Thymus (tissue), 11 donors: Measurements from ENCODE around the gene CCDC60. TPM values are rescaled to one million over a fixed set of nuclear protein-coding genes. Genes with fewer than 3 reads are reported as not detected.

Source experiments
- DNase-seq, 9 donors: peaks; one replicate each; pipeline ENCODE4 v3.0.0-alpha.2; 2013; ENCODE audit warnings: low spot score in 9 of 9, low read depth in 6 of 9, missing footprints in 1 of 9
- H3K27ac ChIP-seq, 2 donors: one replicate each; pipeline ENCODE4 v1.5.1; 2013; ENCODE audit warnings: control low read depth in 1 of 2, low read depth in 1 of 2, low read length in 1 of 2, mild to moderate bottlenecking in 1 of 2, moderate library complexity in 1 of 2
- H3K27me3 ChIP-seq, 2 donors: one replicate each; pipeline ENCODE4 v1.5.1; 2013; ENCODE audit warnings: low read length in 1 of 2; ENCODE audit not compliant: control insufficient read depth in 2 of 2, insufficient read depth in 1 of 2
- H3K36me3 ChIP-seq, 2 donors: one replicate each; pipeline ENCODE4 v1.5.1; 2013; ENCODE audit warnings: low read length in 1 of 2, mild to moderate bottlenecking in 1 of 2, moderate library complexity in 1 of 2; ENCODE audit not compliant: control insufficient read depth in 2 of 2, insufficient read depth in 2 of 2
- H3K4me1 ChIP-seq, 2 donors: one replicate each; pipeline ENCODE4 v1.5.1; 2013; ENCODE audit warnings: low read length in 2 of 2; ENCODE audit not compliant: control insufficient read depth in 2 of 2, insufficient read depth in 2 of 2
- H3K4me3 ChIP-seq, 2 donors: one replicate each; pipeline ENCODE4 v1.5.1; 2013; ENCODE audit warnings: low read length in 2 of 2, control low read depth in 1 of 2, mild to moderate bottlenecking in 1 of 2
- H3K9me3 ChIP-seq, 2 donors: one replicate each; pipeline ENCODE4 v1.5.1; 2013; ENCODE audit warnings: low read length in 1 of 2, mild to moderate bottlenecking in 1 of 2; ENCODE audit not compliant: control insufficient read depth in 2 of 2, insufficient read depth in 1 of 2
- WGBS: extraction: QIAGEN DNeasy Blood & Tissue Kit; methylation state at CpG from one replicate; pipeline ENCODE4 v1.1.7; 2013; 5-methylcytosine and 5-hydroxymethylcytosine counted together
- polyA plus RNA-seq: library from polyadenylated mRNA; stranded (reverse); fragments of 200-250 nt; gene quantifications from one replicate; pipeline ENCODE4 v1.2.3, GENCODE V29; 2013
- total RNA-seq: library from RNA; stranded (reverse); fragments of 120-200 nt; gene quantifications from one replicate; pipeline ENCODE4 v1.2.4, GENCODE V29; 2013
- donor health status: healthy.

The CCDC60 gene
- total and polyA plus RNA-seq, 2 donors, result 0.37 to 0.52 TPM

DNA sequence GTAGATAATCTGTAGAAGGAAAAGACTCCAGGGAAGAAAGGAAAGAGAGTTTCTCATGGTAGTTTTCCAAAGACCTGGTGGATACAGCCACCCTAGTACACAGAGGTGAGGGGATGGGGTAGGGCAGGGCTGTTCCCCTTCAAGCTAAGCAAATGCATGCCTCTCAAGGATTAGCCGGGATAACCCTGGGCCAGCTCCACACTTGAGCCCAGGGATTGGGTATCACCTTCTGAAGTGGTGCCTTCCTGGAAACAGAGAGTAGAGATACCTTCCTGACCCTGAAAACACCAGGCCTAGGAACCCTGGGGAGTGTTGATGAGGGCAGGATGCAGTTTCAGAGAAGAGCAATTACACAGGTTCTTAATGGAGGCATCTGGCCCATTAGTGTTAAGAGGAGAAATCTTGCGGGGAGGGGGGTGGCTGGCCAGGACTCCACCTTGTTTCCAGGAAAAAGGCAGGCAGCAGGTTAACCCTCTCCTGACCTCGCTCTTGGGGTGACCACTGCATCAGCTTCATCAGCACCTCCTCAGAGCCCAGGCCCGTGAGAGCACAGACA lies 152.1 kb downstream of the CCDC60 start:
- 31% methylated on average over 4 of the region's 4 CpGs for WGBS

GRCh38 chr12:119491814-119492213 lies 157.3 kb downstream of the CCDC60 start:
- Histone ChIP-seq H3K4me3 (no peak overlapping the region), H3K27me3 (no peaks in the 10 kb centered on the region), H3K4me1 (no peaks in the 10 kb centered on the region), H3K27ac (no peak overlapping the region), H3K9me3 (no peaks in the 10 kb centered on the region), H3K36me3 (no peaks in the 10 kb centered on the region)
- 94% methylated on average over 5 of the region's 5 CpGs for WGBS
- DNase-seq, result no peak

More for the DNA sequence above, 152.1 kb downstream of the CCDC60 start:
- Histone ChIP-seq H3K4me3 (no peak overlapping the region), H3K27me3 (no peaks in the 10 kb centered on the region), H3K9me3 (no peaks in the 10 kb centered on the region), H3K36me3 (no peaks in the 10 kb centered on the region), H3K4me1 (no peaks in the 10 kb centered on the region), H3K27ac (no peak overlapping the region)
- DNase-seq, result no peak

GRCh38 chr12:119500209-119500608 lies 165.7 kb downstream of the CCDC60 start:
- 85% methylated on average over 4 of the region's 4 CpGs for WGBS
- Histone ChIP-seq H3K4me3 (no peak overlapping the region), H3K9me3 (no peaks in the 10 kb centered on the region), H3K4me1 (no peaks in the 10 kb centered on the region), H3K27me3 (peaks cover 0 to 2% of the 10 kb centered on the region in 2 donors), H3K27ac (no peak overlapping the region), H3K36me3 (no peaks in the 10 kb centered on the region)
- no peak for DNase-seq

DNA sequence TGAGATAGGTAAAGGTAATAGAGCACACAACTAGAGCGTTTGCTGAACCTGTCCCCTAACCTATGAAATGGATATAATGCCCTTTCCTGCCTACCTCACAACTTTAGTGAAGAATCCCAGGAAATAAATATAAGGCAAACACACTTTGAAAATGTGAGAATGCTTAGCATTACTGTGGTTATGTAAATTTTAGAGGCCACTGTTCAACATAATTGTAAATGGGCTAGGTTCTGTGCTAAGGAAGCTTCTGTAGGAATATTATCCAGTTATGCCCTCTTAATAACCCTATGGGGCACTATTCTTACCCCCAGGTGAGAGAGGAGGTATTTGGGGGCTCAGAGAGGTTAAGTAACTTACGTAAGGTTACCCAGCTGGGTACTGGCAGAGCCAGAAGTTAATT lies 166.5 kb downstream of the CCDC60 start:
- no peak for DNase-seq
- no peaks in the 10 kb centered on the region for H3K36me3 ChIP-seq
- H3K4me3 ChIP-seq, result no peak overlapping the region
- 89% methylated on average over 2 of the region's 2 CpGs for whole genome bisulfite sequencing
- no peaks in the 10 kb centered on the region for H3K9me3 ChIP-seq
- H3K27ac ChIP-seq, result no peak overlapping the region
- H3K27me3 ChIP-seq, result peaks cover 0 to 2% of the 10 kb centered on the region in 2 donors
- H3K4me1 ChIP-seq, result no peaks in the 10 kb centered on the region

- DNase-seq, result no peak
- Histone ChIP-seq H3K27me3 (no peaks in the 10 kb centered on the region), H3K36me3 (no peaks in the 10 kb centered on the region), H3K9me3 (no peaks in the 10 kb centered on the region), H3K4me1 (no peaks in the 10 kb centered on the region), H3K27ac (no peak overlapping the region), H3K4me3 (no peak overlapping the region)
- 92% methylated on average over 6 of the region's 6 CpGs for WGBS
These were observed 170.5 kb downstream of the CCDC60 start for GRCh38 chr12:119505001-119505400.

GRCh38 chr12:119512772-119513497 lies 178.4 kb downstream of the CCDC60 start:
- 45% methylated on average over 8 of the region's 8 CpGs for WGBS
- Histone ChIP-seq H3K36me3 (no peaks in the 10 kb centered on the region), H3K4me1 (no peaks in the 10 kb centered on the region), H3K4me3 (no peak overlapping the region), H3K27me3 (no peaks in the 10 kb centered on the region), H3K27ac (no peak overlapping the region), H3K9me3 (no peaks in the 10 kb centered on the region)
- peak in 3 of 9 donors; percentile 4 to 28 (median 8) for DNase-seq

- H3K27ac ChIP-seq, result no peak overlapping the region
- no peak for DNase-seq
- no peaks in the 10 kb centered on the region for H3K9me3 ChIP-seq
- H3K27me3 ChIP-seq, result no peaks in the 10 kb centered on the region
- no peaks in the 10 kb centered on the region for H3K4me1 ChIP-seq
- 43% methylated on average over 1 of the region's 1 CpG for WGBS
- H3K36me3 ChIP-seq, result no peaks in the 10 kb centered on the region
- H3K4me3 ChIP-seq, result no peak overlapping the region
These were observed 193.7 kb downstream of the CCDC60 start for GRCh38 chr12:119528241-119528640.

- WGBS, result 94% methylated on average over 3 of the region's 3 CpGs
- Histone ChIP-seq H3K4me3 (no peak overlapping the region), H3K27ac (no peak overlapping the region), H3K4me1 (no peaks in the 10 kb centered on the region), H3K9me3 (peaks cover 0 to 3% of the 10 kb centered on the region in 2 donors), H3K27me3 (no peaks in the 10 kb centered on the region), H3K36me3 (no peaks in the 10 kb centered on the region)
- DNase-seq, result no peak
These were observed 205.9 kb downstream of the CCDC60 start for GRCh38 chr12:119540476-119540875.

DNA sequence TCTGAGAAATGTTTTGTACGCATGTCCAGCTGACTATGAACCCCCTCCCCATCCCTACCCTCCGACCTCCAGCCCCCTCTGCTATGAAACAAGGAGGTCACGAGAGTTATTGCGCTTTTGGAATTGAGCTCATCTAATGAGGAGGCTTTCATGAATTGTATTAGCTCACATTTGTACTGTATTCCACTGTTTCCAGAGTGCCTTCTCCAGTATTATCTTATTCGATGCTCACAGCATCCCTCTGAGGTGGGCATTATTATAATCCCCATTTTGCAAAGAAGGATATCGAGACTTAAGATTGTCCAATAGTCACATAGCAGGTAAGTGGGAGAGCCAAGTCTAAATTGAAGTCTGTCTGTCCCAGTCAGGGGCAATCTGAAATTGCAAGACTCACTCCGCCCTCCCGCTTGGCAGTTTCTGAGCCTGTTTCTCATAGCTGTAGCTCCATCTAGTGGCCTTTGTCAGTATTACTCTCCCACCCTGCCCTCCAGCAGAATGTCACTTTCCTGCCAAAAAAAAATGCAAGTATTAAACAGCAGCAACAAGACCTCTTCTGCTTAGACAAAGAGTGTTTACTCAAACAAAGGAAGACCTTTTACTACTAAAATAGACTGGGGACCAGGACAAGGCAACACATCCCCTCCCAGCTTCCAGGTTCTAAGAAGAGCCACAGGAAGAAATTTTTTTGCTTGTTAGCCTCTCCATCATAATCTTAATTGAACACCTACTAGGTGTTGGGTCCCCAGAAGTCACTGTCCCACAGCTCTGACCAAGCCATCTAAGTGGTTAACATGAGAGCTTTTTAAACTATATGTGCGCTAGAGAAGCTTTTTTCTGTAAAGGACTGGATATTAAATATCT lies 210.5 kb downstream of the CCDC60 start:
- peak; percentile 5 to 69 (median 29) for DNase-seq
- WGBS, result 51% methylated on average over 9 of the region's 9 CpGs
- Histone ChIP-seq H3K27me3 (no peaks in the 10 kb centered on the region), H3K4me3 (no peak overlapping the region), H3K36me3 (no peaks in the 10 kb centered on the region), H3K4me1 (no peaks in the 10 kb centered on the region), H3K27ac (no peak overlapping the region), H3K9me3 (no peaks in the 10 kb centered on the region)
